IMR-90 (cell line): ENCODE measurements around the gene WDR1. TPM values are rescaled to one million over a fixed set of nuclear protein-coding genes. Genes with fewer than 3 reads are reported as not detected.

Experiments used
- ATAC-seq: fragments of 200-7000 bp; cut with Tn5 transposase; 2 replicates; pipeline ENCODE4 v1.9.1; 2020; ENCODE audit warnings: low read depth, mild to moderate bottlenecking, moderate library complexity
- BruUV-seq: library from RNA; stranded (reverse); fragments of 400-500 nt; replicated peaks from 2 replicates; lab custom pipeline; 2021; lab: Mats Ljungman, UMichigan
- CTCF ChIA-PET: fragments of 300-600 bp; formaldehyde crosslinking; extraction: SDS; loops from one replicate; lab custom pipeline; 2021; ENCODE audit warnings: antibody characterized with exemption; lab: Yijun Ruan, JAX
- POLR2A ChIA-PET: fragments of 300-600 bp; sonication (Branson Sonifier 250); formaldehyde crosslinking; loops from one replicate; lab custom pipeline; 2022; ENCODE audit warnings: antibody characterized with exemption; ENCODE audit not compliant: unreplicated experiment; lab: Charles Lee
- DNase-seq: peaks from one replicate; pipeline ENCODE4 v3.0.0; 2013
- H2AFZ ChIP-seq: replicated peaks from 2 replicates; pipeline ENCODE3; 2013; ENCODE audit warnings: low read length, mild to moderate bottlenecking; ENCODE audit not compliant: poor library complexity
- H2AK5ac ChIP-seq: 2 replicates; pipeline ENCODE4 v1.6.1; 2013; ENCODE audit warnings: low read depth, low read length, inconsistent platforms
- H2AK9ac ChIP-seq: replicated peaks from 2 replicates; pipeline ENCODE3; 2013; ENCODE audit warnings: mild to moderate bottlenecking, low read depth, low read length, moderate library complexity; ENCODE audit not compliant: poor library complexity
- H2BK120ac ChIP-seq: 2 replicates; pipeline ENCODE4 v1.6.1; 2013; ENCODE audit warnings: low read depth, low read length, inconsistent platforms
- H2BK15ac ChIP-seq: 3 replicates; pipeline ENCODE4 v1.6.1; 2013; ENCODE audit warnings: low read depth, low read length, inconsistent platforms
- H2BK20ac ChIP-seq: 2 replicates; pipeline ENCODE4 v1.6.1; 2013; ENCODE audit warnings: low read depth, mild to moderate bottlenecking, inconsistent platforms, low read length, moderate library complexity
- H2BK5ac ChIP-seq: 2 replicates; pipeline ENCODE4 v1.6.1; 2013; ENCODE audit warnings: mild to moderate bottlenecking, low read depth, low read length, inconsistent platforms; ENCODE audit not compliant: poor library complexity, severe bottlenecking
- H3K14ac ChIP-seq: replicated peaks from 2 replicates; pipeline ENCODE4 v1.6.1; 2013; ENCODE audit warnings: low read depth, low read length, inconsistent platforms
- H3K18ac ChIP-seq: 2 replicates; pipeline ENCODE4 v1.6.1; 2013; ENCODE audit warnings: low read depth, low read length, control low read depth
- H3K23ac ChIP-seq: 2 replicates; pipeline ENCODE4 v1.6.1; 2013; ENCODE audit warnings: low read depth, low read length, inconsistent platforms
- H3K27ac ChIP-seq: 2 replicates; pipeline ENCODE4 v1.5.1; 2013; ENCODE audit warnings: mild to moderate bottlenecking, control low read depth, low read length; ENCODE audit not compliant: insufficient read depth
- H3K27me3 ChIP-seq: 2 replicates; pipeline ENCODE4 v1.6.1; 2013; ENCODE audit warnings: low read length; ENCODE audit not compliant: control insufficient read depth, insufficient read depth
- H3K36me3 ChIP-seq: 2 replicates; pipeline ENCODE4 v1.6.1; 2013; ENCODE audit warnings: low read length, mixed read lengths; ENCODE audit not compliant: control insufficient read depth, insufficient read depth
- H3K4ac ChIP-seq: 2 replicates; pipeline ENCODE4 v1.6.1; 2013; ENCODE audit warnings: low read depth, low read length, inconsistent platforms
- H3K4me1 ChIP-seq: 2 replicates; pipeline ENCODE4 v1.6.1; 2013; ENCODE audit warnings: low read length, mixed read lengths; ENCODE audit not compliant: control insufficient read depth, insufficient read depth
- H3K4me2 ChIP-seq: 2 replicates; pipeline ENCODE4 v1.6.1; 2013; ENCODE audit warnings: low read depth, mild to moderate bottlenecking, control low read depth, low read length, moderate library complexity
- H3K4me3 ChIP-seq: 2 replicates; pipeline ENCODE4 v1.5.1; 2013; ENCODE audit warnings: low read depth, mild to moderate bottlenecking, control low read depth, low read length, moderate library complexity; ENCODE audit not compliant: insufficient read depth
- H3K56ac ChIP-seq: 2 replicates; pipeline ENCODE4 v1.6.1; 2013; ENCODE audit warnings: low read length, inconsistent platforms; ENCODE audit not compliant: insufficient read depth; ENCODE audit errors: extremely low read depth
- H3K79me1 ChIP-seq, 2 experiments: 2 replicates each; pipeline ENCODE4 v1.6.1; 2013; ENCODE audit warnings: low read length in 2 of 2, inconsistent platforms in 1 of 2, low read depth in 1 of 2
- H3K9ac ChIP-seq: 2 replicates; pipeline ENCODE4 v1.6.1; 2013; ENCODE audit warnings: low read depth, low read length, control low read depth
- H3K9me1 ChIP-seq: 2 replicates; pipeline ENCODE4 v1.6.1; 2013; ENCODE audit warnings: low read length, inconsistent platforms; ENCODE audit not compliant: insufficient read depth
- H3K9me3 ChIP-seq: 2 replicates; pipeline ENCODE4 v1.6.1; 2013; ENCODE audit warnings: low read length; ENCODE audit not compliant: control insufficient read depth, insufficient read depth
- H4K20me1 ChIP-seq: 2 replicates; pipeline ENCODE4 v1.6.1; 2013; ENCODE audit warnings: low read length, inconsistent platforms; ENCODE audit not compliant: insufficient read depth
- H4K5ac ChIP-seq: 2 replicates; pipeline ENCODE4 v1.6.1; 2013; ENCODE audit warnings: mild to moderate bottlenecking, low read depth, low read length, control low read depth
- H4K8ac ChIP-seq, 2 experiments: 2 replicates each; pipeline ENCODE4 v1.6.1; 2013; ENCODE audit warnings: low read depth in 2 of 2, low read length in 2 of 2, control low read depth in 1 of 2, inconsistent platforms in 1 of 2
- H4K91ac ChIP-seq: 2 replicates; pipeline ENCODE4 v1.6.1; 2013; ENCODE audit warnings: low read depth, low read length, inconsistent platforms; ENCODE audit not compliant: insufficient read depth
- BHLHE40 ChIP-seq: fragments of 150-350 bp; IDR thresholded peaks from 2 replicates; pipeline ENCODE4 v1.6.1; 2016; ENCODE audit warnings: mild to moderate bottlenecking, low read depth, low read length
- CEBPB ChIP-seq: IDR thresholded peaks from 2 replicates; pipeline ENCODE4 v1.6.1; 2012; ENCODE audit warnings: low read depth, low read length, improper control_type of control experiment
- CHD1 ChIP-seq: IDR thresholded peaks from 2 replicates; pipeline ENCODE4 v1.6.1; 2012; ENCODE audit warnings: low read depth, low read length, improper control_type of control experiment
- FOS ChIP-seq: fragments of 150-350 bp; IDR thresholded peaks from 2 replicates; pipeline ENCODE4 v1.6.1; 2016; ENCODE audit warnings: low read depth, low read length
- MAFK ChIP-seq: IDR thresholded peaks from 2 replicates; pipeline ENCODE4 v1.6.1; 2012; ENCODE audit warnings: low read depth, low read length, improper control_type of control experiment
- MAZ ChIP-seq: IDR thresholded peaks from 2 replicates; pipeline ENCODE4 v1.6.1; 2012; ENCODE audit warnings: low read depth, mild to moderate bottlenecking, low read length, improper control_type of control experiment, moderate library complexity, borderline replicate concordance
- MXI1 ChIP-seq: IDR thresholded peaks from 2 replicates; pipeline ENCODE4 v1.6.1; 2012; ENCODE audit warnings: low read depth, mild to moderate bottlenecking, low read length, moderate library complexity, borderline replicate concordance
- NFE2L2 ChIP-seq: fragments of 150-350 bp; IDR thresholded peaks from 2 replicates; pipeline ENCODE4 v1.6.1; 2016; ENCODE audit warnings: low read depth, mild to moderate bottlenecking, low read length
- POLR2A ChIP-seq: IDR thresholded peaks from 2 replicates; pipeline ENCODE4 v1.6.1; 2012; ENCODE audit warnings: mild to moderate bottlenecking, low read depth, low read length
- RAD21 ChIP-seq: IDR thresholded peaks from 2 replicates; pipeline ENCODE4 v1.6.1; 2012; ENCODE audit warnings: low read length, improper control_type of control experiment
- RCOR1 ChIP-seq: IDR thresholded peaks from 2 replicates; pipeline ENCODE4 v1.6.1; 2012; ENCODE audit warnings: mild to moderate bottlenecking, low read length, improper control_type of control experiment; ENCODE audit not compliant: insufficient replicate concordance
- RFX5 ChIP-seq: IDR thresholded peaks from 2 replicates; pipeline ENCODE4 v1.8.0; 2012; ENCODE audit warnings: low read depth, mild to moderate bottlenecking, low read length, moderate library complexity
- SMC3 ChIP-seq: fragments of 150-350 bp; IDR thresholded peaks from 2 replicates; pipeline ENCODE4 v1.6.1; 2016; ENCODE audit warnings: low read depth, mild to moderate bottlenecking, antibody characterized with exemption, low read length, moderate library complexity
- USF2 ChIP-seq: fragments of 150-350 bp; IDR thresholded peaks from 2 replicates; pipeline ENCODE4 v1.6.1; 2017; ENCODE audit warnings: mild to moderate bottlenecking, antibody characterized with exemption, low read length, low read depth
- WGBS, 2 experiments: methylation state at CpG; one replicate each; pipeline versions ENCODE4 v1.1.5 to v1.1.7; 2013; ENCODE audit warnings: missing lambda C conversion rate in 2 of 2; ENCODE audit not compliant: insufficient read length in 1 of 2; ENCODE audit errors: extremely low coverage in 2 of 2; 5-methylcytosine and 5-hydroxymethylcytosine counted together
- dilution Hi-C: fragments of 300-500 bp; cut with HindIII; formaldehyde crosslinking; loops from one replicate; pipeline ENCODE4 v1.14.3; 2018; ENCODE audit warnings: low sequenced_read_pairs; ENCODE audit not compliant: unreplicated experiment
- in situ Hi-C: fragments of 300-500 bp; cut with MboI; formaldehyde crosslinking; loops from 3 replicates; pipeline ENCODE4 v1.14.3; 2019; ENCODE audit warnings: low sequenced_read_pairs, inconsistent platforms, mixed read lengths
- intact Hi-C: fragments of 100-400 bp; cut with micrococcal nuclease; formaldehyde crosslinking; loops from 2 replicates; pipeline ENCODE4 v1.10.0; 2022
- polyA plus RNA-seq, 3 experiments: library from polyadenylated mRNA; depleted of rRNA; stranded (reverse); fragments of >200 nt; gene quantifications; 2 replicates each; pipeline ENCODE4 v1.2.3, GENCODE V29; 2012; ENCODE audit warnings: low replicate concordance in 1 of 3
- total RNA-seq: library from RNA; depleted of rRNA; stranded (reverse); fragments of >200 nt; gene quantifications from 2 replicates; pipeline ENCODE4 v1.2.3, GENCODE V29; 2012
- TF ChIP-seq, protein P1 (sequence below): conservative IDR thresholded peaks from 2 replicates; pipeline ENCODE4 v1.5.1; 2012; ENCODE audit warnings: mild to moderate bottlenecking, low read depth, low read length, improper control_type of control experiment
- TF ChIP-seq, protein P2 (sequence below): fragments of 150-350 bp; IDR thresholded peaks from 2 replicates; pipeline ENCODE4 v1.6.1; 2016; ENCODE audit warnings: low read depth, mild to moderate bottlenecking, low read length, moderate library complexity, borderline replicate concordance

WDR1 gene
- total and polyA plus RNA-seq, 2 of the 4 experiments (the other 2 are of a cell fraction): 725 to 992 TPM

DNA sequence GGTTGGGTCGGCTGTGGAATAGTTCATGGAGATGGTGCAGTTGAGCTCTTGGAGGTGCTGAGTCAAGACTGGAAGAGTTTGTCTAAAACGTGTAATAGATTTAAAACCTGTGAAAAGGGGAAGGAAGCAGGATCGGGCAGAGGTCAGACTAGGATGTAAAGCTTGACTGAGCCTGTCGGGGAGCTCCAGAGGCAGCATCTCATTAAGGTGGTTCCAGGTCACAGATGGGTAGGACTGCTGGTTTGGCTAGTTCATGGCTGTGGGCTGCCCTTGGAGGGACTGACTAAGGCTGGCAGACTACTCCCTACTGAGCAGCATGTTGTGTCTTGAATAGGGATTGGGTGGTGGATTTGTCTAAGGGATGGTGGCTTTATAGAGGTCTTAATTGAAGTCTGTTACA is 28.4 kb upstream of the WDR1 start:
- no peak overlapping the region for H4K5ac ChIP-seq
- intact Hi-C loops: no loop called here
- POLR2A ChIA-PET: no interaction called here
- no peak overlapping the region for H2BK5ac ChIP-seq
- no peak overlapping the region for H2AFZ ChIP-seq
- no peak overlapping the region for H2BK20ac ChIP-seq
- H2AK9ac ChIP-seq: no peak overlapping the region
- dilution Hi-C loops: no loop called here
- WGBS, 2 experiments: 55% methylated on average over 3 of the region's 4 CpGs; no CpG with 5 or more reads in 1 of the 2 experiments
- no peaks in the 10 kb centered on the region for H3K79me1 ChIP-seq
- no peak overlapping the region for H3K18ac ChIP-seq
- TF ChIP-seq USF2: no peak
- TF ChIP-seq MXI1: no peak
- TF ChIP-seq, protein P1, sequence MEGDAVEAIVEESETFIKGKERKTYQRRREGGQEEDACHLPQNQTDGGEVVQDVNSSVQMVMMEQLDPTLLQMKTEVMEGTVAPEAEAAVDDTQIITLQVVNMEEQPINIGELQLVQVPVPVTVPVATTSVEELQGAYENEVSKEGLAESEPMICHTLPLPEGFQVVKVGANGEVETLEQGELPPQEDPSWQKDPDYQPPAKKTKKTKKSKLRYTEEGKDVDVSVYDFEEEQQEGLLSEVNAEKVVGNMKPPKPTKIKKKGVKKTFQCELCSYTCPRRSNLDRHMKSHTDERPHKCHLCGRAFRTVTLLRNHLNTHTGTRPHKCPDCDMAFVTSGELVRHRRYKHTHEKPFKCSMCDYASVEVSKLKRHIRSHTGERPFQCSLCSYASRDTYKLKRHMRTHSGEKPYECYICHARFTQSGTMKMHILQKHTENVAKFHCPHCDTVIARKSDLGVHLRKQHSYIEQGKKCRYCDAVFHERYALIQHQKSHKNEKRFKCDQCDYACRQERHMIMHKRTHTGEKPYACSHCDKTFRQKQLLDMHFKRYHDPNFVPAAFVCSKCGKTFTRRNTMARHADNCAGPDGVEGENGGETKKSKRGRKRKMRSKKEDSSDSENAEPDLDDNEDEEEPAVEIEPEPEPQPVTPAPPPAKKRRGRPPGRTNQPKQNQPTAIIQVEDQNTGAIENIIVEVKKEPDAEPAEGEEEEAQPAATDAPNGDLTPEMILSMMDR: no peak
- TF ChIP-seq POLR2A: no peak
- TF ChIP-seq RFX5: no peak
- no peak for TF ChIP-seq BHLHE40
- no peak for TF ChIP-seq RCOR1
- TF ChIP-seq MAFK: no peak
- no peak for TF ChIP-seq CHD1
- TF ChIP-seq RAD21: no peak
- TF ChIP-seq CEBPB: no peak
- no peak for TF ChIP-seq SMC3
- no peak for TF ChIP-seq MAZ
- TF ChIP-seq NFE2L2: no peak
- TF ChIP-seq, protein P2, sequence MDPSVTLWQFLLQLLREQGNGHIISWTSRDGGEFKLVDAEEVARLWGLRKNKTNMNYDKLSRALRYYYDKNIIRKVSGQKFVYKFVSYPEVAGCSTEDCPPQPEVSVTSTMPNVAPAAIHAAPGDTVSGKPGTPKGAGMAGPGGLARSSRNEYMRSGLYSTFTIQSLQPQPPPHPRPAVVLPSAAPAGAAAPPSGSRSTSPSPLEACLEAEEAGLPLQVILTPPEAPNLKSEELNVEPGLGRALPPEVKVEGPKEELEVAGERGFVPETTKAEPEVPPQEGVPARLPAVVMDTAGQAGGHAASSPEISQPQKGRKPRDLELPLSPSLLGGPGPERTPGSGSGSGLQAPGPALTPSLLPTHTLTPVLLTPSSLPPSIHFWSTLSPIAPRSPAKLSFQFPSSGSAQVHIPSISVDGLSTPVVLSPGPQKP: no peak
- no peak for TF ChIP-seq FOS
- CTCF ChIA-PET: no interaction called here
- no peak overlapping the region for H3K23ac ChIP-seq
- no peaks in the 10 kb centered on the region for H3K9me3 ChIP-seq
- no TSS peak for BruUV-seq
- H4K8ac ChIP-seq: no peak overlapping the region
- no peak overlapping the region for H3K56ac ChIP-seq
- no peak overlapping the region for H3K14ac ChIP-seq
- H3K27me3 ChIP-seq: peaks cover 5% of the 10 kb centered on the region
- H3K9ac ChIP-seq: no peak overlapping the region
- H3K4me1 ChIP-seq: no peaks in the 10 kb centered on the region
- no peak overlapping the region for H2AK5ac ChIP-seq
- DNase-seq (no peak), ATAC-seq (no peak)
- H4K91ac ChIP-seq: no peak overlapping the region
- H2BK120ac ChIP-seq: no peak overlapping the region
- H4K20me1 ChIP-seq: no peaks in the 10 kb centered on the region
- H3K9me1 ChIP-seq: no peaks in the 10 kb centered on the region
- H2BK15ac ChIP-seq: no peak overlapping the region
- no peak overlapping the region for H3K4ac ChIP-seq
- in situ Hi-C loops: no loop called here
- H3K4me2 ChIP-seq: no peak overlapping the region
- no peaks in the 10 kb centered on the region for H3K36me3 ChIP-seq
- no peak overlapping the region for H3K27ac ChIP-seq
- no peak overlapping the region for H3K4me3 ChIP-seq
